NCI-H510A treated with DMSO at 0.1 percent for 48 hours (cell line): ENCODE data around the gene CHRM4.

ENCODE experiments used
- DNase-seq: peaks from one replicate; lab custom pipeline; 2025; lab: John Stamatoyannopoulos, UW

CHRM4 gene

GRCh38 chr11:46391578-46392420 is at the start of gene CHRM4:
CHRM4 (minus strand) TSS chr11:46391776; CDS start chr11:46386557, 5,219 bp downstream.
- DNase-seq, result no peak

GRCh38 chr11:46438211-46438610 is 46.6 kb upstream of the CHRM4 start:
- DNase-seq, result no peak

- DNase-seq, result no peak
Observed at GRCh38 chr11:46437122-46437689, 45.6 kb upstream of the CHRM4 start.

- DNase-seq, result no peak
Observed at GRCh38 chr11:46436113-46436512, 44.5 kb upstream of the CHRM4 start.

GRCh38 chr11:46435679-46436078 is 44.1 kb upstream of the CHRM4 start:
- no peak for DNase-seq

- no peak for DNase-seq
Observed at GRCh38 chr11:46431211-46431610, 39.6 kb upstream of the CHRM4 start.

- DNase-seq, result no peak
Observed at GRCh38 chr11:46429717-46430116, 38.1 kb upstream of the CHRM4 start.

GRCh38 chr11:46427364-46427763 is 35.8 kb upstream of the CHRM4 start:
- DNase-seq, result no peak

- DNase-seq, result no peak
Observed at GRCh38 chr11:46426233-46426991, 34.8 kb upstream of the CHRM4 start.

- no peak for DNase-seq
Observed at GRCh38 chr11:46422588-46422987, 31.0 kb upstream of the CHRM4 start.

GRCh38 chr11:46421257-46421880 is 29.8 kb upstream of the CHRM4 start:
- no peak for DNase-seq

GRCh38 chr11:46420513-46420912 is 28.9 kb upstream of the CHRM4 start:
- no peak for DNase-seq

- DNase-seq, result no peak
Observed at GRCh38 chr11:46418751-46419150, 27.2 kb upstream of the CHRM4 start.

GRCh38 chr11:46417711-46418110 is 26.1 kb upstream of the CHRM4 start:
- DNase-seq, result no peak

- no peak for DNase-seq
Observed at GRCh38 chr11:46414879-46415278, 23.3 kb upstream of the CHRM4 start.

- DNase-seq, result no peak
Observed at GRCh38 chr11:46414466-46414796, 22.9 kb upstream of the CHRM4 start.

GRCh38 chr11:46413760-46414465 is 22.3 kb upstream of the CHRM4 start:
- DNase-seq, result no peak

- DNase-seq, result no peak
Observed at GRCh38 chr11:46410021-46410420, 18.4 kb upstream of the CHRM4 start.

GRCh38 chr11:46408407-46408986 is 16.9 kb upstream of the CHRM4 start:
- DNase-seq, result no peak

GRCh38 chr11:46407635-46408034 is 16.1 kb upstream of the CHRM4 start:
- DNase-seq, result no peak

- no peak for DNase-seq
Observed at GRCh38 chr11:46404476-46405017, 13.0 kb upstream of the CHRM4 start.
